DND-41 (cell line): ENCODE data around the gene KIF5A.
A peak's percentile ranks its signal among the peaks of the same experiment; 100 is the strongest.

ENCODE experiments used
- ATAC-seq: fragments of 200-7000 bp; cut with Tn5 transposase; 3 replicates; pipeline ENCODE4 v1.9.1; 2021; ENCODE audit warnings: low read depth; ENCODE audit not compliant: insufficient read depth
- DNase-seq: peaks from one replicate; pipeline ENCODE4 v3.0.0-alpha.2; 2020
- H2AFZ ChIP-seq: 2 replicates; pipeline ENCODE4 v1.6.0; 2012; ENCODE audit warnings: low read depth, low read length
- H3K27ac ChIP-seq: 2 replicates; pipeline ENCODE4 v1.5.1; 2012; ENCODE audit warnings: low read length, inconsistent platforms
- H3K27me3 ChIP-seq: fragments of 200-600 bp; sonication (generic); 2 replicates; pipeline ENCODE4 v1.6.0; 2012; ENCODE audit warnings: low read length, mild to moderate bottlenecking, inconsistent platforms; ENCODE audit not compliant: insufficient read depth, poor library complexity
- H3K36me3 ChIP-seq: 2 replicates; pipeline ENCODE4 v1.5.1; 2012; ENCODE audit warnings: low read length, inconsistent platforms; ENCODE audit not compliant: insufficient read depth
- H3K4me1 ChIP-seq: 2 replicates; pipeline ENCODE4 v1.5.1; 2012; ENCODE audit warnings: mild to moderate bottlenecking, low read length; ENCODE audit not compliant: insufficient read depth
- H3K4me2 ChIP-seq: 2 replicates; pipeline ENCODE4 v1.6.0; 2012; ENCODE audit warnings: mild to moderate bottlenecking, moderate library complexity, low read length, inconsistent platforms; ENCODE audit not compliant: insufficient read depth
- H3K4me3 ChIP-seq, 2 experiments: fragments of 200-600 bp in 1 of 2; shearing (Covaris generic) in 1 of 2; 2 replicates each; pipeline ENCODE4 v1.5.1; 2012 to 2016; ENCODE audit warnings: inconsistent platforms in 2 of 2, low read length in 2 of 2, mild to moderate bottlenecking in 2 of 2, low read depth in 1 of 2, moderate library complexity in 1 of 2
- H3K79me2 ChIP-seq: 2 replicates; pipeline ENCODE4 v1.6.0; 2012; ENCODE audit warnings: low read length, inconsistent platforms; ENCODE audit not compliant: insufficient read depth
- H3K9ac ChIP-seq: 2 replicates; pipeline ENCODE4 v1.6.0; 2012; ENCODE audit warnings: low read depth, mild to moderate bottlenecking, inconsistent platforms, low read length, moderate library complexity
- H3K9me3 ChIP-seq: 2 replicates; pipeline ENCODE4 v1.5.1; 2012; ENCODE audit warnings: low read length, moderate library complexity, mild to moderate bottlenecking, inconsistent platforms; ENCODE audit not compliant: insufficient read depth, severe bottlenecking
- H4K20me1 ChIP-seq: 2 replicates; pipeline ENCODE4 v1.6.0; 2012; ENCODE audit warnings: low read length; ENCODE audit not compliant: insufficient read depth
- EZH2 ChIP-seq: IDR thresholded peaks from 3 replicates; pipeline ENCODE4 v1.6.1; 2012; ENCODE audit warnings: borderline replicate concordance, low read depth, mild to moderate bottlenecking, moderate library complexity, low read length, inconsistent platforms; ENCODE audit not compliant: severe bottlenecking
- TF ChIP-seq, protein P1 (sequence below): IDR thresholded peaks from 2 replicates; pipeline ENCODE4 v1.5.1; 2012; ENCODE audit warnings: borderline replicate concordance, low read length, moderate library complexity, mild to moderate bottlenecking; ENCODE audit not compliant: poor library complexity, severe bottlenecking; ENCODE audit errors: extremely low read depth

The KIF5A gene

DNA sequence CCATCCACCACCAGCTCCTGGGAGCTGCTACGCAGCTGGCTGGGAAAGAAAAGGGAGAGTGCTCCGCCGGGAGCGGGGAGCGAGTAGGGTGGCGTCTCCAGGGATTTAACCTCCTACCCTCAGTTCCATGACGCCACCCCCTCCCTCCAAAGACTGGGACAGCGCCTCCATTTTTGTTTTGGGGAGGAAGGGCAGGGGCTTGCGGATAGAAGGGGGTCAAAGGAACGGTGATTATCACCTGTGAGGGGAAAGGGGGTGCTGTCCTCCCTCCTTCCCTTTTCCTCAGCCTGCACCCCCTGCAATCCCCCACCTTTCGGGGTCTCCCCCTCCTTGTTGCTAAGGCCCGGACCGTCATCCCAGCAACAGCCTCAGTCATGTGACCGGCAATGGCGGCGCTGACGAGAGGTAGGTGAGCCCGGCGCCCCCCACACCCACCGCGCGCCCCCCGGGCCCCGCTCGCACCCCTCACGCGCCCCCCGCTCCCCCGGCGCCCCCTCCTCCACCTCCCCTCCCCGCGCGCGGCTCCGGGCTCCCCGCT, 54.7 kb downstream of the KIF5A start, which contains the start of gene DTX3:
Gene DTX3, plus strand, starts transcription at position 371 of the 538 bp plus-strand sequence. CDS start 1,694 bp downstream, outside the sequence.
- peak within 1 kb of the TSS; percentile 70 for H3K27ac ChIP-seq
- peaks cover 31% of the 10 kb centered on the region; the same call in 1 of the 2 replicates for H3K36me3 ChIP-seq
- H2AFZ ChIP-seq: peak within 1 kb of the TSS; percentile 92
- peak within 1 kb of the TSS; percentile 58 for H3K4me2 ChIP-seq
- no peaks in the 10 kb centered on the region for H3K27me3 ChIP-seq
- H3K9me3 ChIP-seq: no peaks in the 10 kb centered on the region
- ATAC-seq (peak; percentile 63), DNase-seq (peak; percentile 35)
- peak within 1 kb of the TSS; percentile 28 to 62; a peak in 3 of 4 replicates for H3K4me3 ChIP-seq
- no peaks in the 10 kb centered on the region; the same call in 1 of the 2 replicates for H3K79me2 ChIP-seq
- TF ChIP-seq, protein P1, sequence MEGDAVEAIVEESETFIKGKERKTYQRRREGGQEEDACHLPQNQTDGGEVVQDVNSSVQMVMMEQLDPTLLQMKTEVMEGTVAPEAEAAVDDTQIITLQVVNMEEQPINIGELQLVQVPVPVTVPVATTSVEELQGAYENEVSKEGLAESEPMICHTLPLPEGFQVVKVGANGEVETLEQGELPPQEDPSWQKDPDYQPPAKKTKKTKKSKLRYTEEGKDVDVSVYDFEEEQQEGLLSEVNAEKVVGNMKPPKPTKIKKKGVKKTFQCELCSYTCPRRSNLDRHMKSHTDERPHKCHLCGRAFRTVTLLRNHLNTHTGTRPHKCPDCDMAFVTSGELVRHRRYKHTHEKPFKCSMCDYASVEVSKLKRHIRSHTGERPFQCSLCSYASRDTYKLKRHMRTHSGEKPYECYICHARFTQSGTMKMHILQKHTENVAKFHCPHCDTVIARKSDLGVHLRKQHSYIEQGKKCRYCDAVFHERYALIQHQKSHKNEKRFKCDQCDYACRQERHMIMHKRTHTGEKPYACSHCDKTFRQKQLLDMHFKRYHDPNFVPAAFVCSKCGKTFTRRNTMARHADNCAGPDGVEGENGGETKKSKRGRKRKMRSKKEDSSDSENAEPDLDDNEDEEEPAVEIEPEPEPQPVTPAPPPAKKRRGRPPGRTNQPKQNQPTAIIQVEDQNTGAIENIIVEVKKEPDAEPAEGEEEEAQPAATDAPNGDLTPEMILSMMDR: no peak
- TF ChIP-seq EZH2: no peak
- no peaks in the 10 kb centered on the region for H4K20me1 ChIP-seq
- peaks cover 21% of the 10 kb centered on the region for H3K4me1 ChIP-seq
- H3K9ac ChIP-seq: peak within 1 kb of the TSS; percentile 57

DNA sequence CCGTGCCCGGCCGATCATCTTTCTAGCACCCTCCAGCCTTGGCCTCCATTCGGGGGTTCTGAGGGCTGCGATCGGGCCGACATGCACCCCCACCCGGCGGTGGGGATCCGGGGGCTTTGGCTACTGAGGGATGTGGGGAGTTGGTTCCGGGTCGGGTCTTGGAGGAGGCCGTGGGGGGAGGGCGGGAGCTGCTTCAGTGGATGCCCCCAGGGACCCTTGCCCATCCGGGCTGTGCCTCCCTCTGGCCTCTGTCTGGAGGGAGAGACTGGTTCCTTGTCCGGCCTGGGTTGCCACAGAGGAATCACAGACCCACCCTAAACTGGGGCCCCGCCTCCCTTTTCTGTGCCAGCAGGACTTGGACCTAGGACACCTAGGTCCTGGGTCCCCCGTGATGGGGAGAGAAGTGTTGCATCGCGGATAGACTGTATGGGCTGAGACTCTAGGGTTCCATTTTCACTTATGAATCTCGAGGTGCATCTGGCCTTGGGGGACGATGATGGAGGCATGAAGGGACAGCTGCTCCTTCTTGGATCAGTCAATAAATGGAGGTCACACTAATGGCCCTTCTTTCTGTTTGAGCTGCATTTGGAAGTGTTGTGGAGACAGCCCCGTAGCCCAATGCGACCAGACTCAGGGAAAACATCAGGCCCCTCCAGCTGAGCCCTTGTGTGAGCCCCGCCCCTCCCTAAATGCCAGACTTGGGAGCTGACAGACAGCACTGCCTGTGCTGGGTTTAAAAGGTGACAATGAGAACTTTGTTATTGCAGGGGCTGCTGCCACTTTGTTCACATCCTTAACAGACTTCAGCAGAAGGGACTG, 55.4 kb downstream of the KIF5A start:
- no peaks in the 10 kb centered on the region for H3K27me3 ChIP-seq
- peak overlapping the region; percentile 58 for H3K4me2 ChIP-seq
- no peaks in the 10 kb centered on the region for H3K9me3 ChIP-seq
- H3K36me3 ChIP-seq: peaks cover 25% of the 10 kb centered on the region; the same call in 1 of the 2 replicates
- peaks cover 21% of the 10 kb centered on the region for H3K4me1 ChIP-seq
- peak overlapping the region; percentile 57 for H3K9ac ChIP-seq
- TF ChIP-seq EZH2: no peak
- TF ChIP-seq, protein P1: no peak
- peak overlapping the region; percentile 83 for H2AFZ ChIP-seq
- ATAC-seq (peak; percentile 36), DNase-seq (peak; percentile 15)
- no peaks in the 10 kb centered on the region; the same call in 1 of the 2 replicates for H3K79me2 ChIP-seq
- H3K27ac ChIP-seq: peak overlapping the region; percentile 28; the same call in 1 of the 2 replicates
- peak overlapping the region; percentile 28 to 62; a peak in 3 of 4 replicates for H3K4me3 ChIP-seq
- H4K20me1 ChIP-seq: no peaks in the 10 kb centered on the region

DNA sequence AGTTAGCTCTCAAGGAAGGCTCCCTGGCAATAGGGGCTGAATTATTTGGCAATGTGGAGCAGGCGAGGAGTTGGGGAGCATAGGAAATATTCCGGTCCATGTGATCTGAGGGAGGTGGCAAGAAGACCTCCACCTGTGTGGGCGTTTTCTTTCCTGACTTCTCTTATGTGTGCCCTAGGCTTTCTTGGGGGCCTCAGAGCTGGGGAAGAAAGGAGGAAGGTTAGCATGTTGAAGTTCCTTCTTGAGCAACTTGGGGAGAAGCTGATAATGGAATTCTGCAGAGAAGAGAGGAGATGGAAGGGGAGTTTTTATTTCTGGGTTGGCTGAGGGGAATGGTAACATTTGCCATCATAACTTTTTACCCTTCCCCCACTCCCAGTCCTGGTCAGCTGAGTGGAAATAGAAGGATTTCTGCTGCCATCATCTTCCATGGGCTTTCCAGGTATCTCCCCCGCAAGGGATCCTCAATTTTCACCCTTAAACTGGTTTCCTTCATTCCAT, 56.0 kb downstream of the KIF5A start:
- TF ChIP-seq, protein P1: no peak
- no peak for TF ChIP-seq EZH2
- Histone ChIP-seq H3K4me1 (peaks cover 21% of the 10 kb centered on the region), H3K79me2 (no peaks in the 10 kb centered on the region; the same call in 1 of the 2 replicates), H3K9me3 (no peaks in the 10 kb centered on the region), H3K27ac (no peak overlapping the region), H2AFZ (no peak overlapping the region), H3K9ac (no peak overlapping the region), H3K36me3 (peaks cover 18% of the 10 kb centered on the region; the same call in 1 of the 2 replicates), H4K20me1 (no peaks in the 10 kb centered on the region), H3K4me3 (no peak overlapping the region), H3K27me3 (no peaks in the 10 kb centered on the region), H3K4me2 (peak overlapping the region; percentile 58; the same call in 1 of the 2 replicates)
- ATAC-seq (no peak), DNase-seq (no peak)
